ENCODE data around the gene ITGB5.
"Not testable (repeated sequence)": the region's sequence is repeated elsewhere in the genome, so short reads cannot be mapped to it uniquely, and the experiment has no call there.

ITGB5 gene

GRCh38 chr3:124769462-124769861 is 117.7 kb downstream of the ITGB5 start:
- no peak for DNase-seq

GRCh38 chr3:124768812-124769211 is 118.4 kb downstream of the ITGB5 start:
- DNase-seq, result no peak

- DNase-seq, result no peak
These were observed 119.5 kb downstream of the ITGB5 start for GRCh38 chr3:124767691-124768090.

GRCh38 chr3:124767264-124767663 is 119.9 kb downstream of the ITGB5 start:
- DNase-seq, result no peak

- DNase-seq, result no peak
These were observed 120.8 kb downstream of the ITGB5 start for GRCh38 chr3:124766113-124767095.

GRCh38 chr3:124765197-124765840 is 121.8 kb downstream of the ITGB5 start:
- no peak for DNase-seq

- DNase-seq, result no peak
These were observed 122.4 kb downstream of the ITGB5 start for GRCh38 chr3:124764746-124765145.

- no peak for DNase-seq
These were observed 123.4 kb downstream of the ITGB5 start for GRCh38 chr3:124763644-124764358.

- no peak for DNase-seq
These were observed 124.0 kb downstream of the ITGB5 start for GRCh38 chr3:124763206-124763605.

GRCh38 chr3:124762661-124763011 is 124.5 kb downstream of the ITGB5 start:
- DNase-seq, result no peak

- no peak for DNase-seq
These were observed 125.1 kb downstream of the ITGB5 start for GRCh38 chr3:124761935-124762660.

GRCh38 chr3:124761250-124761796 is 125.8 kb downstream of the ITGB5 start:
- peak; percentile 78 for DNase-seq

GRCh38 chr3:124760601-124761000 is 126.6 kb downstream of the ITGB5 start:
- no peak for DNase-seq

GRCh38 chr3:124759666-124760401 is 127.3 kb downstream of the ITGB5 start:
- DNase-seq, result no peak

- DNase-seq, result no peak
These were observed 128.1 kb downstream of the ITGB5 start for GRCh38 chr3:124758851-124759635.

GRCh38 chr3:124757926-124758325 is 129.2 kb downstream of the ITGB5 start:
- not testable (repeated sequence) for DNase-seq

- no peak for DNase-seq
These were observed 135.1 kb downstream of the ITGB5 start for GRCh38 chr3:124752051-124752450.

- DNase-seq, result no peak
These were observed 135.7 kb downstream of the ITGB5 start for GRCh38 chr3:124751501-124751900.

GRCh38 chr3:124749877-124750276 is 137.3 kb downstream of the ITGB5 start:
- not testable (repeated sequence) for DNase-seq

GRCh38 chr3:124748560-124749198 is 138.5 kb downstream of the ITGB5 start:
- no peak for DNase-seq

All from activated naive CD4-positive, alpha-beta T cell treated with anti-CD3 and anti-CD28 coated beads, Interleukin-2, amount 50 U/mL, for 16 hours (primary cell).